Measurements from ENCODE around the gene NUMBL. TPM values are rescaled to one million over a fixed set of nuclear protein-coding genes. Genes with fewer than 3 reads are reported as not detected.

The NUMBL gene
- total RNA-seq, 1 experiment from 2014 or later = 38.4 TPM

DNA sequence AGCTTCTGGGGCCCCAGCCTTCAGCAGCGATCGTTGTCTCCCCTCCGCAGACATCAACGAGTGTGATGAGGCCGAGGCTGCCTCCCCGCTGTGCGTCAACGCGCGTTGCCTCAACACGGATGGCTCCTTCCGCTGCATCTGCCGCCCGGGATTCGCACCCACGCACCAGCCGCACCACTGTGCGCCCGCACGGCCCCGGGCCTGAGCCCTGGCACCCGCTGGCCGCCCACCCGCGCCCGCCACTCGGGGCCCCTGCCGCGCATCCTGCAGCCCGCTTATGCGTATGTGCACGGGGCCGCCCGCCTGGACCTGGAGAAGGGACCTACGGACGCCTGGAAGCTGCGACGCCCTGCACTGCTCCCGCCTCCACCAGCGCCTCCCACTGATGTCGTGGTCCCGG is 61.1 kb downstream of the NUMBL start:
- BruUV-seq (replicated peaks) = no TSS peak

DNA sequence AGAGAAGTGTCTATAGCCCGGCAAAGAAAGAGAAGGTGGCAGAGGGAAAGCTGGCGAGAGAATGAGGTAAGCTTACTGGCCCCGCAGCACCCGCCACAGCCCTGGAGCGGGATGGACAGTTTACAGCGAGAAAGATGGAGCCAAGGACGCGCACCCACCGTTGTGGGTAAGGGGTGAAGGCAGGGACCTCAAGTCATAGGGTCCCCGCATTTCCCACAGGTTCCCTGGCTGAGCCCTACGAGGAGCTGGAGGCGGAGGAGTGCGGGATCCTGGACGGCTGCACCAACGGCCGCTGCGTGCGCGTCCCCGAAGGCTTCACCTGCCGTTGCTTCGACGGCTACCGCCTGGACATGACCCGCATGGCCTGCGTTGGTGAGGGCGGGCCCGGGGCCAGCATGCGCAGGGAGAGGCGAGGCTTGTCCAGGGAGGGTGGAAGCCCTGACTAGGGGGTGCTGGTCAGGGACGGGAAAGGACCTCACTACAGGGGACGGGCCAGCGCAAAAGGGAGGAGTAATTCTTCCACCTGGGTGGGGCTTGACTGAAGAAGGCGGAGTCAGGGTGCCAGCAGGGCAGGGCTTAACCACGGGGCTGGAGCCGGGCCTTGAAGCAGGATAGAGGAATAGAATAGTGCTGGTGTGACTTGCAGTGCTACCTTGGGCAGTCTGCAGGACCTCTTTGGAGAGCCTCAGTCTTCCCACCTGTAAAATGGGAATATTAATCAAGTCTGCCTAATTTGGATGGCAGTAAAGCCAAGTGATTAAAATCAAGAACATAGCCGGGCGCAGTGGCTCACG is 62.8 kb downstream of the NUMBL start:
- Histone ChIP-seq H3K4me3 (ENCODE audit: low read depth, low read length, poor library complexity, severe bottlenecking) (no peak overlapping the region), H3K9me3 (ENCODE audit: low read depth, low read length, poor library complexity, severe bottlenecking) (no peaks in the 10 kb centered on the region), H3K36me3 (ENCODE audit: insufficient read depth, low read length, poor library complexity, severe bottlenecking) (peaks cover 54% of the 10 kb centered on the region), H3K4me1 (ENCODE audit: insufficient read depth, low read length, poor library complexity, severe bottlenecking) (peaks cover 10% of the 10 kb centered on the region), H3K27ac (ENCODE audit: low read depth, low read length, poor library complexity, severe bottlenecking) (peak overlapping the region; percentile 8), H3K27me3 (replicated peaks; ENCODE audit: insufficient read depth, low read depth, low read length, poor library complexity) (no peaks in the 10 kb centered on the region)
- BruUV-seq (replicated peaks) = no TSS peak
- intact Hi-C loops (cut with micrococcal nuclease; ENCODE audit: unreplicated experiment) = no loop called here
- ChIA-PET POLR2A (ENCODE audit: low non-redundant PET) (no interaction called here), CTCF (no interaction called here)
- no peak for DNase-seq (ENCODE audit: low spot score)
- no peak for TF ChIP-seq EZH2 (IDR thresholded peaks at IDR 0.05; ENCODE audit: borderline replicate concordance, low read depth, low read length, poor library complexity, severe bottlenecking)
- TF ChIP-seq, protein P1, sequence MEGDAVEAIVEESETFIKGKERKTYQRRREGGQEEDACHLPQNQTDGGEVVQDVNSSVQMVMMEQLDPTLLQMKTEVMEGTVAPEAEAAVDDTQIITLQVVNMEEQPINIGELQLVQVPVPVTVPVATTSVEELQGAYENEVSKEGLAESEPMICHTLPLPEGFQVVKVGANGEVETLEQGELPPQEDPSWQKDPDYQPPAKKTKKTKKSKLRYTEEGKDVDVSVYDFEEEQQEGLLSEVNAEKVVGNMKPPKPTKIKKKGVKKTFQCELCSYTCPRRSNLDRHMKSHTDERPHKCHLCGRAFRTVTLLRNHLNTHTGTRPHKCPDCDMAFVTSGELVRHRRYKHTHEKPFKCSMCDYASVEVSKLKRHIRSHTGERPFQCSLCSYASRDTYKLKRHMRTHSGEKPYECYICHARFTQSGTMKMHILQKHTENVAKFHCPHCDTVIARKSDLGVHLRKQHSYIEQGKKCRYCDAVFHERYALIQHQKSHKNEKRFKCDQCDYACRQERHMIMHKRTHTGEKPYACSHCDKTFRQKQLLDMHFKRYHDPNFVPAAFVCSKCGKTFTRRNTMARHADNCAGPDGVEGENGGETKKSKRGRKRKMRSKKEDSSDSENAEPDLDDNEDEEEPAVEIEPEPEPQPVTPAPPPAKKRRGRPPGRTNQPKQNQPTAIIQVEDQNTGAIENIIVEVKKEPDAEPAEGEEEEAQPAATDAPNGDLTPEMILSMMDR (conservative IDR thresholded peaks at IDR 0.05; ENCODE audit: low read depth, low read length) = no peak

More for the DNA sequence above, 61.1 kb downstream of the NUMBL start:
- DNase-seq (ENCODE audit: low spot score) = no peak
- intact Hi-C loops (cut with micrococcal nuclease; ENCODE audit: unreplicated experiment) = no loop called here
- CTCF ChIA-PET = no interaction called here
- Histone ChIP-seq H3K27me3 (replicated peaks; ENCODE audit: insufficient read depth, low read depth, low read length, poor library complexity) (no peaks in the 10 kb centered on the region), H3K4me3 (ENCODE audit: low read depth, low read length, poor library complexity, severe bottlenecking) (no peak overlapping the region), H3K4me1 (ENCODE audit: insufficient read depth, low read length, poor library complexity, severe bottlenecking) (no peaks in the 10 kb centered on the region), H3K27ac (ENCODE audit: low read depth, low read length, poor library complexity, severe bottlenecking) (no peak overlapping the region), H3K9me3 (ENCODE audit: low read depth, low read length, poor library complexity, severe bottlenecking) (no peaks in the 10 kb centered on the region), H3K36me3 (ENCODE audit: insufficient read depth, low read length, poor library complexity, severe bottlenecking) (peaks cover 49% of the 10 kb centered on the region)
- TF ChIP-seq, protein P1 (conservative IDR thresholded peaks at IDR 0.05; ENCODE audit: low read depth, low read length) = no peak
- TF ChIP-seq EZH2 (IDR thresholded peaks at IDR 0.05; ENCODE audit: borderline replicate concordance, low read depth, low read length, poor library complexity, severe bottlenecking) = no peak
- POLR2A ChIA-PET (ENCODE audit: low non-redundant PET) = no interaction called here

DNA sequence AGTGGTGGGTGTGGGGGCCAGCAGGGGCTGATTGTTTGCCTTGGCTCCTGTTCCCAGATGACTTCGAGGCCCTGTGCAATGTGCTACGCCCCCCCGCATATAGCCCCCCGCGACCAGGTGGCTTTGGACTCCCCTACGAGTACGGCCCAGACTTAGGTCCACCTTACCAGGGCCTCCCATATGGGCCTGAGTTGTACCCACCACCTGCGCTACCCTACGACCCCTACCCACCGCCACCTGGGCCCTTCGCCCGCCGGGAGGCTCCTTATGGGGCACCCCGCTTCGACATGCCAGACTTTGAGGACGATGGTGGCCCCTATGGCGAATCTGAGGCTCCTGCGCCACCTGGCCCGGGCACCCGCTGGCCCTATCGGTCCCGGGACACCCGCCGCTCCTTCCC is 63.5 kb downstream of the NUMBL start:
- Histone ChIP-seq H3K4me3 (ENCODE audit: low read depth, low read length, poor library complexity, severe bottlenecking) (no peak overlapping the region), H3K4me1 (ENCODE audit: insufficient read depth, low read length, poor library complexity, severe bottlenecking) (peaks cover 10% of the 10 kb centered on the region), H3K27ac (ENCODE audit: low read depth, low read length, poor library complexity, severe bottlenecking) (peak overlapping the region; percentile 8), H3K27me3 (replicated peaks; ENCODE audit: insufficient read depth, low read depth, low read length, poor library complexity) (no peaks in the 10 kb centered on the region), H3K36me3 (ENCODE audit: insufficient read depth, low read length, poor library complexity, severe bottlenecking) (peaks cover 61% of the 10 kb centered on the region), H3K9me3 (ENCODE audit: low read depth, low read length, poor library complexity, severe bottlenecking) (no peaks in the 10 kb centered on the region)
- intact Hi-C loops (cut with micrococcal nuclease; ENCODE audit: unreplicated experiment) = no loop called here
- no TSS peak for BruUV-seq (replicated peaks)
- no peak for DNase-seq (ENCODE audit: low spot score)
- TF ChIP-seq, protein P1 (conservative IDR thresholded peaks at IDR 0.05; ENCODE audit: low read depth, low read length) = no peak
- TF ChIP-seq EZH2 (IDR thresholded peaks at IDR 0.05; ENCODE audit: borderline replicate concordance, low read depth, low read length, poor library complexity, severe bottlenecking) = no peak
- ChIA-PET CTCF (no interaction called here), POLR2A (ENCODE audit: low non-redundant PET) (no interaction called here)
